Mesothelial cell of epicardium (in vitro differentiated cells): Measurements from ENCODE around the gene EIF3J. TPM values are rescaled to one million over a fixed set of nuclear protein-coding genes. Genes with fewer than 3 reads are reported as not detected.

ENCODE experiments used
- DNase-seq, 2 experiments: peaks; one replicate each; pipeline ENCODE4 v3.0.0; 2021; ENCODE audit warnings: low spot score in 2 of 2; ENCODE audit not compliant: unreplicated experiment in 2 of 2
- H3K27ac Mint-ChIP-seq: 2 replicates; pipeline ENCODE4 v1.8.0; 2021; ENCODE audit warnings: mixed read lengths
- H3K27me3 Mint-ChIP-seq: 2 replicates; pipeline ENCODE4 v1.8.0; 2021; ENCODE audit warnings: low read depth, mixed read lengths
- H3K36me3 Mint-ChIP-seq: 2 replicates; pipeline ENCODE4 v1.8.0; 2021; ENCODE audit warnings: mixed read lengths
- H3K4me1 Mint-ChIP-seq: 2 replicates; pipeline ENCODE4 v1.8.0; 2021; ENCODE audit warnings: mixed read lengths
- H3K4me3 Mint-ChIP-seq: 2 replicates; pipeline ENCODE4 v1.8.0; 2021; ENCODE audit warnings: mild to moderate bottlenecking, moderate library complexity, mixed read lengths
- H3K9me3 Mint-ChIP-seq: 2 replicates; pipeline ENCODE4 v1.8.0; 2021; ENCODE audit warnings: mixed read lengths
- total RNA-seq: library from RNA; stranded (reverse); gene quantifications from 3 replicates; pipeline ENCODE4 v1.2.1, GENCODE V29; 2021
- TF ChIP-seq, protein P1 (sequence below): fragments of 200-600 bp; sonication (generic); IDR thresholded peaks from one replicate; pipeline ENCODE4 v1.5.0; 2021; ENCODE audit warnings: antibody characterized with exemption; ENCODE audit not compliant: unreplicated experiment

The EIF3J gene
- total RNA-seq, 1 donor from 2014 or later, result 75.7 TPM

DNA sequence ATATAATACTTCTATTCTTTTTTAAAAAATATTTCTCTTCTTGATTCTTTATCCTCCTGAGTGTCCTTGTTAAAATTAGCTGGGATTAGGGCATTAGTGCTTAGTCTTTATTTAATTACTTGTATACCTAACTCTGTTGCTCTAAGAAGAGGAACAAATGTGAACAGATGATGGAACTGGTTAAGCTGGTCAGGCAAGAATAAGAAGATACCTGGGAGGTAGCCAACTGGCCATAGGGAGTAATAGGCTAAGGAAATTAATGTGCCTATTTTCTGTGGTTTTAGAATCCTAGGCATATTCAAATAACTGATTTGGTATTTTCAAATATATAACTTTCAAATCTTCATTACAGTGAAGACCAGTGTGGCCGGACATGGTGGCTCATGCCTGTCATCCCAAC, 54.4 kb downstream of the EIF3J start:
- TF ChIP-seq, protein P1, sequence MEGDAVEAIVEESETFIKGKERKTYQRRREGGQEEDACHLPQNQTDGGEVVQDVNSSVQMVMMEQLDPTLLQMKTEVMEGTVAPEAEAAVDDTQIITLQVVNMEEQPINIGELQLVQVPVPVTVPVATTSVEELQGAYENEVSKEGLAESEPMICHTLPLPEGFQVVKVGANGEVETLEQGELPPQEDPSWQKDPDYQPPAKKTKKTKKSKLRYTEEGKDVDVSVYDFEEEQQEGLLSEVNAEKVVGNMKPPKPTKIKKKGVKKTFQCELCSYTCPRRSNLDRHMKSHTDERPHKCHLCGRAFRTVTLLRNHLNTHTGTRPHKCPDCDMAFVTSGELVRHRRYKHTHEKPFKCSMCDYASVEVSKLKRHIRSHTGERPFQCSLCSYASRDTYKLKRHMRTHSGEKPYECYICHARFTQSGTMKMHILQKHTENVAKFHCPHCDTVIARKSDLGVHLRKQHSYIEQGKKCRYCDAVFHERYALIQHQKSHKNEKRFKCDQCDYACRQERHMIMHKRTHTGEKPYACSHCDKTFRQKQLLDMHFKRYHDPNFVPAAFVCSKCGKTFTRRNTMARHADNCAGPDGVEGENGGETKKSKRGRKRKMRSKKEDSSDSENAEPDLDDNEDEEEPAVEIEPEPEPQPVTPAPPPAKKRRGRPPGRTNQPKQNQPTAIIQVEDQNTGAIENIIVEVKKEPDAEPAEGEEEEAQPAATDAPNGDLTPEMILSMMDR, result no peak
- no peak overlapping the region for H3K27ac Mint-ChIP-seq
- H3K27me3 Mint-ChIP-seq, result no peaks in the 10 kb centered on the region
- no peak for DNase-seq
- H3K36me3 Mint-ChIP-seq, result peaks cover 44% of the 10 kb centered on the region
- no peaks in the 10 kb centered on the region for H3K9me3 Mint-ChIP-seq
- peaks cover 1% of the 10 kb centered on the region for H3K4me1 Mint-ChIP-seq
- H3K4me3 Mint-ChIP-seq, result no peak overlapping the region

DNA sequence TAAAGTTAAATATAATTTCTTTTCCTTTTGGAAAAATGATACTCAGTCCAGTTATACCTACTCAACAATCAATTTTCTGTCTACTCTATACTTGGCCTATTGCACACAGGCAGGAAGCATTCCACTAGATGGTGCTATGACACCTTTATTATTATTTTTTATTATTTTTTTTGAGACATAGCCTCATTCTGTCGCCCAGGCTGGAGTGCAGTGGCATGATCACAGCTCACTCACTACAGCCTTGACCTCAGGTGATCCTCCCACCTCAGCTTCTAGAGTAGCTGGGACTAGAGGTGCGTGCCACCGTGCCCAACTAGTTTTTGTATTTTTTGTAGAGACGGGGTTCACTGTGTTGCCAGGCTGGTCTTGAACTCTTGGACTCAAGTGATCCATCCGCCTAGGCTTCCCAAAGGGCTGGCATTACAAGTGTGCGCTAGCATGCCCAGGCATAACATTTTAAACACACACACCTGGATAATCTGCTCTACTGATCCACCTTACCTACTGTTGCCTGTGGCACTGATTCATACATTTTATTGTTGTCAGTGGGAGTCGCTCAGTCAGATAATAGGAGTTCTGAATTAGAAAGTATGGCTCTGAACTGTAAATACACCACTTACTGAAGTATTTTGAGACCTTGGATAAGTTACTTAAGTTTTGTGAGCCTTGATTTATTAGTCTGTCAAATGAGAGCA, 56.2 kb downstream of the EIF3J start:
- H3K9me3 Mint-ChIP-seq, result no peaks in the 10 kb centered on the region
- no peak for DNase-seq
- H3K4me3 Mint-ChIP-seq, result no peak overlapping the region
- H3K27me3 Mint-ChIP-seq, result no peaks in the 10 kb centered on the region
- TF ChIP-seq, protein P1, result no peak
- H3K4me1 Mint-ChIP-seq, result peaks cover 1% of the 10 kb centered on the region
- peaks cover 45% of the 10 kb centered on the region for H3K36me3 Mint-ChIP-seq
- H3K27ac Mint-ChIP-seq, result no peak overlapping the region

DNA sequence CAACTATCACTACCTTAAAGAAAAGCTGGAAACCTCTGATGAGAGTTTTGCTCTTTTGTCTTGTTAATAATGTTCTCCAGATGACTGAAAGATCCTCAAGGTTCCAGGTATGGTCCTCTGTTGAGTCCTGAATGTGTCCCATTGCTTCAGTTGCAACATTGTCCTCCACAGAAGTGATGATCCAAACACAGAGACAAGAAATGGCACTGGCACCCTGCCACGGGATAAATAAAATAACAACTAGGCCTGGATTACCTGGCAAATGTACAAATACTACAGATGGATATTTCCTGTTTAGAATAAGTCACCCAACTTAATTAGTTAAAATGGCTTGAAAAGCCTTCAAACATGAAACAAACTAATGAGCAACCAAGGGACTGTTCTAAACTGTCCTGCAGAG, 58.3 kb downstream of the EIF3J start:
- Mint-ChIP-seq H3K27me3 (no peaks in the 10 kb centered on the region), H3K9me3 (no peaks in the 10 kb centered on the region), H3K4me1 (peaks cover 9% of the 10 kb centered on the region), H3K36me3 (peaks cover 41% of the 10 kb centered on the region), H3K27ac (no peak overlapping the region), H3K4me3 (no peak overlapping the region)
- TF ChIP-seq, protein P1, result no peak
- no peak for DNase-seq

DNA sequence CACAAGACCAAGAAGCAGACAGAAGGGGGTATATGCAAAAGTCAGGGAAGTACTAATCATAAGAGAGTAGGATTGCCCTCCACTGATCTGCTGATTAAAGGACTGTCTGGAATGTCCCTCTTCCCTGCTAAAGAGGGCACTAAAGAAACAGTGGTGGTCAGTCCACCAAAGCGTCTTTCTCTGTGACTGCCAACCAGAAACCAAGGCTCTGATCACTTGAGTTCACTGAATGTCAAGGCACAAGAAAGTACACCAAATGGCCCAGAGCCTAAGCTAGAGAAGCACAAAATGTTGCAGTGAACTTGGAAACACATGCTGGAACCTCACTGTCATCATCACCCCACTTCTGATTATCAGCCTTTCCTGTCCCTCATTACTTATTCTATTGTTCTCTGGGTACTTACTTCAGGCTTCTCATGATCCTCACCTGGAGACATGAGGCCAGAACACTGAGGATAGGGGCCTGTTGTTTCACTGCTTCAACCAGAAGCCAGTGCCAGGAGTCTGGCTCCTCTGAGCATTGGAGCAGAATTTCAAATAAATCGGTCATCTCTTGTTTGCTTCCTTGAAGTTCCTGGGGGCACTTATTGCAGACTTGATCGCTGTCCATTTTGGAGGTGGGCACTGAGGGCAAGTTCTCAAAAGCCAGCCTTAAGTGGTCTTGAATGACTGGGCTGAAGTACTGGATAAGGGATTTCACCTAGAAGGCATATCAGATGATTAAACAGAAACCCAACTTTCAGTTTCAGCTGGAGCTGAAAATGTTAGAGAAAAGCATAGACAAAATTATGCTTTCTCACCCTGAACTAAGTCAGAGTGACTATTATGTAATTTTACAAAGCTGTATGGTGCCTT, 58.9 kb downstream of the EIF3J start:
- TF ChIP-seq, protein P1, result no peak
- no peaks in the 10 kb centered on the region for H3K9me3 Mint-ChIP-seq

DNA sequence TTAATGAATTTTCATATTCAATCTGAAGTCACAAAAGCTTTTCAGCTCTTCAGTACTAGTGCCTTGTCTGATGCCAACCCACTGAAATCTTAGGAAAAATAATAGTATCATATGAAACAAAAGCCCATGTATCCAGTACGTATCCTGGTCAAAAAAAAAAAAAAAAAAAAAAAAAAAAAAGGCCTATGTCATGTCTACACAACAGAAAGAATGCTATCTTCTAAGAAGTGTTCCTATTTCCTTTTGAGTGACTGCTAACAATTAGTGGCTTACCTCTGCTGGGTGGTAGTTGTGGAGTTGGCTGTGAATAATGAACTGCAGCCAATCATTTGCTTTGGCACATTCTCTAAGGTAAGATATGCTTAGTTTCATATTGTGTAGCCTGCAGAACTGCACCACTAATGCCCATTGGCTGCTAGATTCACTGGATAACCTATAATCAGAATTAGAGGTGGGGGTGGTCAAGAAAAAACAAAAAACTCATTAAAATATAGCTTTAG, 59.6 kb downstream of the EIF3J start:
- no peak for DNase-seq
- H3K27ac Mint-ChIP-seq, result no peak overlapping the region
- no peaks in the 10 kb centered on the region for H3K9me3 Mint-ChIP-seq
- TF ChIP-seq, protein P1, result no peak
- H3K4me3 Mint-ChIP-seq, result no peak overlapping the region
- peaks cover 32% of the 10 kb centered on the region for H3K36me3 Mint-ChIP-seq
- H3K27me3 Mint-ChIP-seq, result no peaks in the 10 kb centered on the region
- H3K4me1 Mint-ChIP-seq, result peaks cover 7% of the 10 kb centered on the region

More for the DNA sequence above, 58.9 kb downstream of the EIF3J start:
- Mint-ChIP-seq H3K4me3 (no peak overlapping the region), H3K27me3 (no peaks in the 10 kb centered on the region), H3K4me1 (peaks cover 9% of the 10 kb centered on the region), H3K27ac (no peak overlapping the region), H3K36me3 (peaks cover 35% of the 10 kb centered on the region)
- no peak for DNase-seq
